ENCODE data around the gene ACTL9.
A peak's percentile ranks its signal among the peaks of the same experiment; 100 is the strongest.

Gene ACTL9

DNA sequence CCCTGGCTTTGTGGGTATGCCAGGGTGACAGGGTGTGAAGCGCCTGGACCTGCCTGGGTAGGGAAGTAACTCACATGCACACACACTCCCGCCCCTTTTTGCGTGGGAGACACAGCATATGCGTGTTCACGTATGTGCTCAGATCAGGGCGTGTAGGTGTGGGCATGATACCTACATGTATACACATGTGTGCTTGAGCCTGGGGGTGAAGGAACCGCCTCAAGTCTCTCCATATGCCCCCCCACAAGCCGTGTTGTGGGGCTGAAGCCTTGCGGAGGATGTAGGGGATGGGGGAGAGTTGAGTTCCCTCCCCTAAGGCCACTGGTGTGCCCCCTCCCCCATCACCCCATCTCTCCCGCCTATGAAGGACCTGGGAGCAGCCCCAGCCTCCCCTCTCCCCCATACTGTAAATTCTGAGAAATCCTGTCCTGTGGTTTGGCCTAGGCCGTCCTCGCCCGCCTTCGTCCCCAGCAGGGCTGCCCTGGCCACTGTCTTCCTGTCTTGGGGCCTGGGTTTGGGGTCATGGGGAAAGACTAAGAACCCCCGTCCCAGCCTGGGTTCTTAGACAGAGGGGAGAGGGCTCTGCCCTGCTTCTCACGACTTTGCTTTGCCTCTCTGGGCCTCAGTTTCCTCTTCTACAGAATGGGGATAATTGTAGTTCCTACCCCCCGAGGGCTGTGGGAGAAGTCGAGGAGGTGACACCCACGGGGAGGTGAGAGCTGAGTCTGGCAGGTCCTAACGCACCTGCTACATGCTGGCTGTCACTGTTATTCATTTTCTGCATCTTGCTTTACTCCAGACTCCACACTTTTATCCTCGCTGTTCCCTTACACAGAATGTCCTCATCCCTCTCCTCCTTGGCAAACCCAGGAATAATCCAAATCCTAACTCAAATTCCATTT, 14.3 kb downstream of the ACTL9 start:
- no peak for DNase-seq

DNA sequence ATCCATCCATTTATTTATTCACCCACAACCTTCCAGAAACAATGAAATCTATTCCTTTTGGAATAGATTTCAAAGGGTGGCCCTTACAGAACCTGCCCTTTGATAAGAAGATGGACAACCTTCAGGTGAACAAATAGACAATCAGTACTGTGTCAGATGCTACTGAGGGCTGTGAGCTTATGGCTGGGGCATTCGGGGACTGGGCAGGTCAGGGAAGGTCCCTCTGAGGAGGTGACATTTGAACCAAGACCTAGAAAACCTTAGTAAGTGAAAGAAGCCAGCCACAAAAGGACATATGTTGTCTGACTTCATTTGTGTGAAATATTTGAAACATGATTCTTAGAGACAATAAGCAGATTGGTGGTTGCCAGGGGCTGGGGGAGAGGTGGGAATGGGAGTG, 15.7 kb downstream of the ACTL9 start:
- no peak for DNase-seq

DNA sequence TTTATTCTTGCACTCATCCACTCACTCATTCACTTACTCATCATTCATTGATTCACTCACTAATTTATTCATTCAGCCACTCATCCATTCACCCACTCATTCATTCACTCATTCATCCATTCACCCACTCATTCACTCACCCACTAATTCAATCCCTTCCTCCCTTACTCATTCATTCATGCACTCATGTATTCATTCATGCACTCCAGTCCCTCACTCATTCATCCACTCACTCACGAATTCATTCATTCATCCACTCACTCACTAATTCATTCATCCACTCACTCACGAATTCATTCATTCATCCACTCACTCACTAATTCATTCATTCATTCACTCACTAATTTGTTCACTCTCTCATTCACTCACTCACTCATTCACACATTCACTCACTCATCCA, 16.1 kb downstream of the ACTL9 start:
- no peak for DNase-seq

DNA sequence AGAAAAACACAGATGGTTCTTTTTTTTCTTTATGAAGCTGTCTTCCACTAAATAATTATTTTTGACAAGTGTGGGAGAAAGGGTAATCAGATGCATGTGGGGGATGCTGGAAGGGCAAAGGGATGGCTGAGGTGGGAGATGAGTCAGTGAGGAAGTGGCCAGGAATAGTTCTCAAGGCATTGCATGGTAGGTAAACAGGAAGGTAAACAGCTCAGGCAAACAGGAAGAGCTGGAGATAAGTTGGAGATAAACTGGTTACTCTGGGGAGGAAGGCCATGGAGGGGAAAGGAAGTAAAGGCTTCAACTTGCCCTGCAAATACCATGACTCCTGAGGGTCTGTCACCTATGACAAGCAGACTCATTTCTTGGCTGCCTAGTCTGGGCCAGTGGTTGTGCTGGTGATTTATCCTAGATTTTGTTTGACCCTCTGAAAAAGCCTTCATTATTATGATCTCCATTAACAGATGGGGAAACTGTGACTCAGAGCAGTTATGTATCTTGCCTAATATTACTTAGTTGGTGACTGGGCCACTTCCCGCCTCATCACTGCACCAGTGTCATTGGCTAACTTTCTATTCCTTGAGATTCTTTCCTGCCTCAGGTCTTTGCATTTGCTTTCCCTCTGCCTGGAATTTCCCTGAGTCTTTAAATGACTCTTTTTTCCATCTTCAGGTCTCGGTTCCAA, 17.1 kb downstream of the ACTL9 start:
- no peak for DNase-seq

DNA sequence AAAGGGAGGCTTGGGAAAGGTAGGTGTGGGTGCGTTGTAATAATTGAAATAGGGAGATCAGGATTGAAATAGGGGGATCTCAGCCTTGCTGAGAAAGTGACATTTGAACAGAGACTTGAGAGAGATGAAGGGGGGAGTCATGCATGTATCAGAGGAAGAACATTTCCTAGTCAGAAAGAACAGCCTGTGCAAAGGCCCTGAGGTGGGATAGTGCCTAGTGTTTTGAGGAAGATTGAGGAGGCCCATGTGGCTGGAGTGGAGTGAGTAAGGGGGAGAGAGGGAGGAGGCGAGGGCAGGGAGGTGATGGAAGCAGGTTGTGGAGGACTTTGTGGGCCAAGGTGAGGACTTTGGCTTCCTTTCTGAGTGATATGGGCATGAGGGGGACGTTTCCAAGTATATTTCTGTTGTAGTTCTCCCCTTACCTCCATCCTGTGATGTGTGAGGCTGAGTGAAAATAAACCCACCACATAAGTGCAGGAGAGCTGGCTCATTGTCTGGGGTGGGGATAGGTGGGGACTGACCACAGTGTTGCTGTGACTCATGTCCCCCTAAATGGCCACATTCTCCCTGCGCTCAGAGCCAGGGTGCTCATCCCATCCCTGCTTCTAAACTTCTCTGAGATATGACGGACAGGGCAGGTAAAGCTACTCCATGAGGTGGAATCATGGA, 17.8 kb downstream of the ACTL9 start:
- DNase-seq = no peak

DNA sequence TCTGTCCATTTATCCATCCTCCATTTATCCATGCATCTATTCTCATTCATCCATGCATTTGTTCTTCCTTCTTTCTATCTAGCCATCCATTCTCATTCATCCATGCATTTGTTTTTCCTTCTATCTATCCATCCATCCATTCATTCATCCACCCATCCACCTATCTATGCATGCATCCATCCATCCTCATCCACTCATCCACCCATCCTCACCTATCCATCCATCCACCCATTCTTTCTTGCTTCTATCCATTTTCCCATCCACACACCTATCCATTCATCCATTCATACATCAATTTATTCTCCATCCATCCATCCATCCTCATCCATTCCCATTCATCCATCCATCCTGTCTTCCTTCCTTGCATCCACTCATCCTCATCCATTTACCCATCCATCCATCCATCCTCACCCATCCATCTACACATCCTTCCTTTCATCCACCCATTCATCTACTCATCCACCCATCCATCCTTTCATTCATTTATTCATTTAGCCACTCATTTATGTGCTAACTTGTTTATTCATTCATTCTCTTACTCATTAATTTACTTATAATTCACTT, 20.3 kb downstream of the ACTL9 start:
- no peak for DNase-seq

DNA sequence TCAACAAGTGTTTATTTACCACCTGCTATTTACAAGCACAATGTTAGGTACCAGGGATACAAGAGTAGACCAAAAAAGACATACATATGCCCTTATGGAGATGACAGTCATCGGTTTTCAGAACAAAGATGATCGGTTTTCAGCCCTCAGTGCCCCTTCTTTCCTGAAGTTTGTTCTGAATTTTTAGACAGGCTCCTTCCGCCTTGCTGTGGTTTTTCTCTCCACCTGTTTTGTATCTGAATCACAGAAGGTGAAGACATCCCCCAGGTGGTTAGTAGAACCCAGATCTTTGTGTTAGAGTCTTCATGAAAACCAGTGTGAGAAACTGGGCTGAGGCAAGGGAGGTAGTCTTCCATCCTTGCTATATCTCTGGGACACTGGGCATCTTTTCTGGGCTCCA, 23.5 kb downstream of the ACTL9 start:
- no peak for DNase-seq

DNA sequence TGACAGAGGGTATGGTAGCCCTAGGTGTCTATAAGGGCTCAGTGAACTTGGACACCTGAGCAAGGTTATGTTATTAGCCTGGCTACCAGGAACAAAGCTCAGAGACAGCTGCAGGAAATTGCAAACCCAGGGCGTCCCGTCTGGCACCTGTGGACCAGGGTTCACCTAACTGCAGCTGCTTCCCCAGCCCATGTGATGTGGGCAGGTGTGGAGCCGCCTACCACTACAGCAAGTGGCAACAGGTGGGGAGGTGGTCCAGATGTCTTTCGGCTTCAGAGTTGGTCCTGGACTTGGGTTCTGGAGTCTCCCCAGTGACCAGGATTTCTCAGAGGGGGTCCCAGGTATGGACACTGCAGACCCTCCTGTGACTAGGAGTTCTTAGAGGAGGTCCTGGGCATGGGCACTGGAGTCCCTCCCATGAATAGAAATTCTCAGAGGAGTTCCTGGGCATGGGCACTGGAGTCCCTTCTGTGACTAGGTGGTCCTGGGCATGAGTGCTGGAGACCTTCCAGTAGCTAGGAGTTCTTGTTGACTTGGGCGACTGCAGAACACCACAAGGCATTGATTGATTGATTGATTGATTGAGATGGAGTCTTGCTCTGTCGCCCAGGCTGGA, 25.2 kb downstream of the ACTL9 start:
- DNase-seq = no peak

DNA sequence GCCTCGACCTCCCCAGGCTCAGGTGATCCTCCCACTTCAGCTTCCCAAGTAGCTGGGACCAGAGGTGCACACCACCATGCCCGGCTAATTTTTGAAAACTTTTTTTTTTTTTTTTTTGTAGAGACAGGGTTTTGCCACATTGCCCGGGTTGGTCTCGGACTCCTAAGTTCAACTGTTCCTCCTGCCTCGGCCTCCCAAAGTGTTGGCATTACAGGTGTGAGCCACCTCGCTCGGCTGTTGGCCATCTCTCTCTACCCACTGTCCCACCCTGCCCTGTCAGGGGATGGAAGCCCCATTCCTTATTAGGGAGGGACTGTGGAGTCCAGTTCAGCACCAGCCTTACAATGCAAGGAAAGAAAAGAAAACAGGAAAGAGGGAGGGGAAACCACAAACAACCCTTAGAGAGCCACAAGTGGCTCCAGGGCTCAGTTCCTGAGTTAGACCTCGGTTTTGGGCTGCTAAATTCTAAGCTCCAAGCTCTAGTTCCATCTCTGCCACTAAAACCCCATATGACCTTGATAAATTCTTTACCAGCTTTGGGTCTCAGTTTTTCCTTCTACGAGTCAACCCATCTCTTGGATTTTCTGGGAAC, 31.7 kb downstream of the ACTL9 start:
- DNase-seq = no peak

DNA sequence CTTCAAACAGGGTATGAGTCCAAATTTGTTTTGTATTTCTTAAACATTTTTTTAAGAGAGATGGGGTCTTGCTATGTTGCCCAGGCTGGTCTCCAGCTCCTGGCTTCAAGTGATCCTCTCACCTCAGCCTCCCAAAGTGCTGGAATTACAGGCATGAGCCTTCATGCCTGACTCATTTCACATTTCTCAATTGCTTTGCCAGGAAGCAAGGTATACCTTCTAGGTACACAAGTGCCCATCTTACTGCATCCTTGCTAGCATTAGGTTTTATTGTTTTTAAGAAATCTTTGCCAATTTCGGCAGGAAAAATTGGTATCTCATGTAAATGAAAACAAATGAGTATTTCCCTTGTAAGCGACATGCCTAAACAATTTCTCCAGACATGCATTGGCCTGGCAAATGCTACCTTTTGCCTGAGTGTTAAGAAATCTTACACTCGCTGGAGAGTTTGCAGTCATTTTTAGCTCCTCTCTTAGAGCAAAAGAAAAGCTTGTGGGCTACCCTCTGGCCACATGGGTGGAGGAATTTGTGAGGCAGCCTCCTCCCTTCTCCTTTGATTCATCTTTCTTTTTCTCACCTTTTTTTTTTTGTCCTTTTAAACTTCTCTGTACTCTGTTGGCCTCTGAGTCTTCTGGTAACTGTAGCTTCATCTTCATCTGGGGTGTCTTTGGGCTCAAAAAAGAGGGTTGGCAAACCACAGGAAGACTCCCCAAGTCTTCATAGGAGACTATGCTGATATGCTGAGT, 33.0 kb downstream of the ACTL9 start:
- DNase-seq = no peak

DNA sequence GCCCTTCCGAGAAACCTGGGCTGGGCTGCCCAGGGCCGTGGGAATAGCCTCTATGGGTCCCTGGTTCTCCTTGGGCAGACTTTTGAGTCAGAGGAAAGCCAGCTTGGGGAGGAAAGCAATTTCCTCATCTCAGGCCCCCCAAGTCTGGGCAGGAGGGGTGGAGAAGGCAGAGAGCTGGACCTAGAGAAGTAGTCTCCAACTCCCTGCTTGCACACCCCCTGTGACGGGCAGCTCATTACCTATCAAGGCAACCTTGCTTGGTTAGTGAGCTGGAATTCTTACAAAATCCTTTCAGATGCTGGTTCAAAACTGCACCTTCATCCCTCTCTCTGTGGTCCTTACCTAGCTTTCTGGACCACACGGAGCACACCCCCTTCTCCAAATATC, 33.9 kb downstream of the ACTL9 start:
- DNase-seq = no peak

DNA sequence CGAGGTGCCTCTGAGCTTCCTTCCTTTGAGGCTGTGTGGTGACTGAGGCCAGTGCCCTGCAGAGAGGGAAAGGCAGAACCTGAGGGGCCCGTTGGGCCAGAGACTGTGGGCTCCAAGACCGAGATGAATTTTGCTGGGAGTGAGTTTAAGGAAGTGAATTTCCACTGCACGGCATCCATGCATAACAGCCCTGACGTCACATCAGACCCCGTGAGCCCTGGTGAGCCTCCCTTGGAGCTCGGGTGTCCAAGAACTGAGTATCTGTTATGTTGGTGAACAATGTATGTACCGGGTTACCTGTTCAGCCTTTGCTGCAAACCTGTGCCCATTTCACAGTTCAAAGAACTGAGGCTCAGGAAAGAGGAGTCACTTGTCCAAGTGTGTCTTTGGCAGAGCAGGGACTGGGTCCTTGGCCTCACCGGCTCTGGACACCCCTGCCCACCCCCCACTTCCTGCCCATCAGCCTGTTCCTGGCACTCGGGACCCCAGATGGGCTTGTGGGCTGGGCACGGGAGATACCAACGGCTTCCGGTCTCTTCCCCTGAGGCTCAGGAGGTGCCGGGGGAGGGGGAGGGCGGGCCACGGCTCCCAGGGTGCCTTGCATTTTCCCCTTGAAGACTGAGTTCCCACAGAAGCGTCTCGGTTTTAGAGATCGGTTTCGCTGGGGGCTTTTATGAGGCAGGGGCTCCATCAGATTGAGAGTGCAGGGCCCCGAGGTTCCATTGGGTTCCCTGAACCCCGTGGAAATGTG, 34.5 kb downstream of the ACTL9 start:
- no peak for DNase-seq

DNA sequence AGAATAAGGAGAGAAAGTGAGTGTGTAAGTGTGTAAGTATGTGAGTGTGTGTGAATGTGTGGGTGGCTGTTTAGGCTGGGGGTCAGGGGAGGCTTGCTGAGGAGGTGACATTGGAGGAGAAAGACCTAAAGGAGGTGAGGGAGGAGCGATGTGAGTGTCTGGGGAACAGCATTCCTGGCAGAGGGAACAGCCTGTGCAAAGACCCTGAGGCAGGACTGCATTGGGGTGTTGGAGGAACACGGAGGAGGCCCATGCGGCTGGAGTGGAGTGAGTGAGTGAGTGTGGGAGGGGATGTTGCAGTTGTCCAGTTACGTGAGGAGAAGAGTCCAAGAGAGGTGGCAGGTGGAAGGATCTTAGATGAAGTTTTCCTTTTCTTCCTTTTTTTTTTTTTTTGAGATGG, 36.3 kb downstream of the ACTL9 start:
- DNase-seq = no peak

DNA sequence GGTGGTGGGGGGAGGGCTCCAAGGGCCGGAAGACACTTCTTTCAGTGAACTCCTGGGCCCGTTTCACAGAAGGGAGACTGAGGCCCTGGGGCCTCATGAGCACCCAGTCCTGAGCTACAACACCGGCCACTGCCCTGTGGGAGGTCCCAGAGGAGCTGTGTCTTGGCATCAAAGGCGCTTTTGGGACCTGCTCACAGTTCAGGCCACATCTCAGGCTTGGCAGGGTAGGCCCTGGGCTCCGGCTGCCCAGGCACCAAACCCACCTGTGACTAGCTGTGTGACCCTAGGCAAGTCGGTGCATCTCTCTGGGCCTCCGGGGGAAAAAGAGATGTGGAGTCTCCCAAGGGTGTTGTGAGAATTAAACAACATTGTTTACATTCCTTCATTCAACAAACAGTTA, 38.7 kb downstream of the ACTL9 start:
- DNase-seq = no peak

DNA sequence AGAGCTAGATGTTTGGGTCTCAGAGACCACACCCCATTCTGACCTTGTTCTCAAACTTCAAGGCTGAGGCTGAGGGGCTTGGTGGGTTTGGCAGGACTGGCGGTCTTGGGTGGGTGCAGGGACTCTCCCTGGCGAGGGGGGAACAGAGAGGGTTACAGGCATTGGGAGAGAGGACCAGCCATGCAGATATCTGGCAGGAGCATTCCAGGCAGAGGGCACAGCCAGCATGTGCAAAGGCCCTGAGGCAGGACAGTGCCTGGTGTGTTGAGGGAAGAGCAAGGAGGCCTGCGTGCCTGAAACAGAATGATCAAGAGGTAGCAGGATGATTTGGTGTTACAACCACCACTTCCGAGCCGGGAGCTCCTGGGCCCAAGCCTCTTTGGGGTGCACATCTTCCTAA, 40.7 kb downstream of the ACTL9 start:
- no peak for DNase-seq

DNA sequence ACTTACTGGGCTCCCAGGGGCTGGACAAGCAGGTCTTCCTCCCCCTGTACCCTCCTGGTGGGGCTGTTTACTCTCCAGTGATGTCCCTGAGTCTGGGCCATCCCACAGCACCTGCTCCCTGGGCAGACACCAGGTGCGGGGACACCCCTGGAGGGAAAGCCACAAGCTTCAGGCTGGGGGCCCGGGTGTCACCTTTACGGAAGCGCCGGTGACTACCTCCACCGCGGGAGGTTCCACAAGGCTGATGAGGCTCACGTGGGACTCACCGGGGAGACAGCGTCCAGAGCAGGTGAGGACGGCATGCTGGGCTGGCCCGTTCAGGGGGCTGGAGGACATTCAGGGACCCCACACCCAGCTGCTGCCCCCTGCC, 43.3 kb downstream of the ACTL9 start:
- DNase-seq = no peak

DNA sequence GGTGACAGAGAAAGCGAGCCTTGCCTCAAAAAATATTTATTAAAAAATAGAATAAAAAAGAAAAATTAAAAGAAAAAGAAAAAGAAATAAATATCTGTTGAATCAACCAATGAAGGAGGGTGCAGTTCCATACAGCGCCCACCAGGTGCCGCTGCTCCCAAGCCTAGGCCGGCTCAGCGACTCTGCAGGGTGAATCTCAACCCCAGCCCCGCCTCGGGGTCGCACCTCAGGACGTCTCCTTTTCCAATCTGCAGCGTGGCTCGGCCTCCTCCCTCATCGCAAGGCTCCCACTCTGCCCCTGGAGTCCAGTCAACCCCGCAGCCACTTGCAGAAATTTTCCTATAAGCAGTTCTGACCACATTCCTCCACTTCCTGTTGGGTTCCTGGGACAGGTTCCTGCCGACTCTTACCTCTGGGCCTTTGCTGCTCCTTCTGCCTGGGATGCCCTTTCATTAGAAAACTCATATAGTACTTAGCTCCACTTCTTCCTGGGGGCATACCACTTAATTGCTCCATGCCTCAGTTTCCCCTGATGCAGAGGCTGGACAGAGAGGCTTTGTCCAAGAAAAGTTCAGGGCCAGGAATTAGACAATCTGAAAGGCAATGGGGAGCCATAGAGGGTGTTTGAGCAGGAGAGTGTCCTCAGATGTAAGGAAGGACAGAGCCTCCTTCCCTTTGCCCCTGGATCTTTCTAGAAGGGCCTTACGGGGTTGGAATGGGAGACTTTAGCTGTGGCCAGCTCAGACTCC, 43.8 kb downstream of the ACTL9 start:
- peak; percentile 54 for DNase-seq

DNA sequence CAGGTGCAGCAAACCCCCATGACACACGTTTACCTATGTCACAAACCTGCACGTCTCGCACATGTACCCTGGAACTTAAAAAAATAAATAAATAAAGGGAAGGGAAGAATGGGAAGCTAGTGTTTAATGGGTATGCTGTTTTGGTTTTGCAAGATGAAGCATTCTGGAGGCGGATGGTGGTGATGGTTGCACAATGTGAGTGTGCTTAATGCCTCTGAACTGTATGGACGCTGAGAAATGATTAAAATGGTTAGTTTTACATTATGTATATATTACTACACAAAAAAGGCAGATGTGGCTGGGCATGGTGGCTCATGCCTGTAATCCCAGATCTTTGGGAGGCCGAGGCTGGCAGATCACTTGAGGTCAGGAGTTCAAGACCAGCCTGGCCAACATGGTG, 50.4 kb downstream of the ACTL9 start:
- no peak for DNase-seq
